Common myeloid progenitor, CD34-positive (primary cell): ENCODE measurements around the gene CARD10.
A peak's percentile ranks its signal among the peaks of the same experiment; 100 is the strongest.

Experiments used
- CTCF ChIA-PET: fragments of 350-600 bp; sonication (Branson Sonifier 250); formaldehyde crosslinking; loops from one replicate; lab custom pipeline; 2021; ENCODE audit warnings: antibody characterized with exemption; lab: Charles Lee
- POLR2A ChIA-PET: fragments of 350-600 bp; sonication (Branson Sonifier 250); formaldehyde crosslinking; loops from one replicate; lab custom pipeline; 2021; ENCODE audit warnings: antibody characterized with exemption; lab: Charles Lee
- DNase-seq, 3 donors: peaks; one replicate each; pipeline versions ENCODE4 v3.0.0 to v3.0.0-alpha.2; 2013
- H3K27ac ChIP-seq, 2 experiments: 1 replicate in 1 of 2; 2 replicates in 1 of 2; pipeline ENCODE4 v1.7.0; 2013; ENCODE audit warnings: inconsistent platforms in 2 of 2, low read length in 2 of 2, mild to moderate bottlenecking in 2 of 2, low read depth in 1 of 2, moderate library complexity in 1 of 2; ENCODE audit not compliant: severe bottlenecking in 2 of 2, insufficient read depth in 1 of 2, poor library complexity in 1 of 2
- H3K27me3 ChIP-seq, 5 experiments: replicated peaks in 2 of 5; 1 replicate in 3 of 5; 2 replicates in 2 of 5; pipeline versions ENCODE4 v1.6.1 to v1.7.0; 2013; ENCODE audit warnings: low read length in 4 of 5, mild to moderate bottlenecking in 2 of 5, moderate library complexity in 2 of 5, inconsistent platforms in 1 of 5; ENCODE audit not compliant: insufficient read depth in 5 of 5, control insufficient read depth in 4 of 5
- H3K36me3 ChIP-seq, 4 experiments: 1 replicate in 2 of 4; 2 replicates in 2 of 4; pipeline versions ENCODE4 v1.6.1 to v1.7.0; 2013; ENCODE audit warnings: low read length in 3 of 4, control low read depth in 1 of 4, mild to moderate bottlenecking in 1 of 4; ENCODE audit not compliant: control insufficient read depth in 4 of 4, insufficient read depth in 4 of 4
- H3K4me1 ChIP-seq, 4 experiments: 1 replicate in 3 of 4; 2 replicates in 1 of 4; pipeline versions ENCODE4 v1.6.1 to v1.7.1; 2013; ENCODE audit warnings: low read length in 3 of 4, mild to moderate bottlenecking in 3 of 4, control low read depth in 1 of 4, inconsistent platforms in 1 of 4, moderate library complexity in 1 of 4; ENCODE audit not compliant: control insufficient read depth in 4 of 4, insufficient read depth in 4 of 4; ENCODE audit errors: control extremely low read depth in 1 of 4
- H3K4me3 ChIP-seq, 7 experiments: 1 replicate in 4 of 7; 2 replicates in 3 of 7; pipeline versions ENCODE4 v1.5.1 to v1.7.0; 2013; ENCODE audit warnings: mild to moderate bottlenecking in 7 of 7, low read length in 6 of 7, moderate library complexity in 6 of 7, inconsistent platforms in 2 of 7, low read depth in 2 of 7, control low read depth in 1 of 7; ENCODE audit not compliant: insufficient read depth in 4 of 7, control insufficient read depth in 1 of 7; ENCODE audit errors: extremely low read depth in 1 of 7
- H3K9me3 ChIP-seq, 5 experiments: 1 replicate in 4 of 5; 2 replicates in 1 of 5; pipeline versions ENCODE4 v1.6.1 to v1.7.1; 2013; ENCODE audit warnings: low read length in 4 of 5, mild to moderate bottlenecking in 2 of 5, inconsistent platforms in 1 of 5, low read depth in 1 of 5, moderate library complexity in 1 of 5; ENCODE audit not compliant: control insufficient read depth in 4 of 5, insufficient read depth in 2 of 5; ENCODE audit errors: control extremely low read depth in 1 of 5
- WGBS: methylation state at CpG from one replicate; pipeline ENCODE4 v1.1.5; 2013; ENCODE audit not compliant: insufficient coverage; 5-methylcytosine and 5-hydroxymethylcytosine counted together

The CARD10 gene

GRCh38 chr22:37501610-37502341 lies 17.4 kb downstream of the CARD10 start:
- Histone ChIP-seq H3K27me3 (no peaks in the 10 kb centered on the region), H3K36me3 (no peaks in the 10 kb centered on the region), H3K9me3 (no peaks in the 10 kb centered on the region), H3K4me1 (peaks cover 0 to 22% (median 19%) of the 10 kb centered on the region in 4 experiments), H3K27ac (no peak overlapping the region), H3K4me3 (no peak overlapping the region)
- POLR2A ChIA-PET: no interaction called here
- CTCF ChIA-PET: interaction anchor here (1.0 kb wide), 1 partner anchor 11 kb away, joined by 3 read pairs; no protein-coding TSS in a partner anchor
- 68% methylated on average over 14 of the region's 14 CpGs for WGBS
- no peak for DNase-seq

GRCh38 chr22:37500745-37501609 lies 18.2 kb downstream of the CARD10 start:
- WGBS: 53% methylated on average over 20 of the region's 24 CpGs
- ChIA-PET POLR2A (no interaction called here), CTCF (interaction anchor here (1.0 to 6.6 kb wide), 3 partner anchors 15 to 38 kb away, joined by 3 to 59 read pairs (median 26); partner anchors contain the start of gene MFNG)
- Histone ChIP-seq H3K9me3 (no peaks in the 10 kb centered on the region), H3K27ac (no peak overlapping the region), H3K4me3 (no peak overlapping the region), H3K27me3 (no peaks in the 10 kb centered on the region), H3K4me1 (peaks cover 0 to 22% (median 19%) of the 10 kb centered on the region in 4 experiments), H3K36me3 (no peaks in the 10 kb centered on the region)
- DNase-seq: no peak

GRCh38 chr22:37499789-37500540 lies 19.2 kb downstream of the CARD10 start:
- H3K36me3 ChIP-seq: no peaks in the 10 kb centered on the region
- POLR2A ChIA-PET: no interaction called here
- no peak for DNase-seq

GRCh38 chr22:37499027-37499707 lies 20.0 kb downstream of the CARD10 start:
- Histone ChIP-seq H3K27ac (no peak overlapping the region), H3K4me3 (no peak overlapping the region), H3K36me3 (no peaks in the 10 kb centered on the region), H3K4me1 (peaks cover 0 to 22% (median 19%) of the 10 kb centered on the region in 4 experiments), H3K27me3 (no peaks in the 10 kb centered on the region), H3K9me3 (no peaks in the 10 kb centered on the region)
- WGBS: 97% methylated on average over 12 of the region's 12 CpGs
- CTCF ChIA-PET: interaction anchor here (0.6 to 7.9 kb wide), 7 partner anchors 9 to 183 kb away, joined by 3 to 66 read pairs (median 4); partner anchors contain the start of gene MFNG
- POLR2A ChIA-PET: interaction anchor here (1.4 kb wide), 1 partner anchor 13 kb away, joined by 3 read pairs; the partner anchor contains the start of gene MFNG
- DNase-seq: no peak

More at GRCh38 chr22:37499789-37500540, 19.2 kb downstream of the CARD10 start:
- no peaks in the 10 kb centered on the region for H3K27me3 ChIP-seq
- WGBS: 91% methylated on average over 8 of the region's 13 CpGs
- peaks cover 0 to 22% (median 19%) of the 10 kb centered on the region in 4 experiments for H3K4me1 ChIP-seq
- no peaks in the 10 kb centered on the region for H3K9me3 ChIP-seq
- H3K27ac ChIP-seq: no peak overlapping the region
- no peak overlapping the region for H3K4me3 ChIP-seq
- CTCF ChIA-PET: interaction anchor here (0.6 to 7.9 kb wide), 8 partner anchors 9 to 184 kb away, joined by 3 to 66 read pairs (median 4); partner anchors contain the start of gene MFNG

GRCh38 chr22:37498289-37498909 lies 20.8 kb downstream of the CARD10 start:
- H3K9me3 ChIP-seq: no peaks in the 10 kb centered on the region
- ChIA-PET POLR2A (interaction anchor here (0.6 to 1.4 kb wide), 2 partner anchors 12 to 26 kb away, joined by 3 read pairs; partner anchors contain the start of gene MFNG), CTCF (interaction anchor here (1.0 to 7.9 kb wide), 11 partner anchors 10 to 170 kb away, joined by 3 to 66 read pairs (median 4); partner anchors contain the start of gene MFNG)
- H3K4me3 ChIP-seq: no peak overlapping the region
- DNase-seq: peak; percentile 62 to 71 (median 71)
- peaks cover 0 to 22% (median 19%) of the 10 kb centered on the region in 4 experiments for H3K4me1 ChIP-seq
- no peaks in the 10 kb centered on the region for H3K27me3 ChIP-seq
- WGBS: 39% methylated on average over 11 of the region's 15 CpGs
- no peaks in the 10 kb centered on the region for H3K36me3 ChIP-seq
- no peak overlapping the region for H3K27ac ChIP-seq
